GM12874 (cell line): ENCODE measurements around the gene MYH15.

Experiments used
- CTCF ChIP-seq: IDR thresholded peaks from 2 replicates; pipeline ENCODE4 v1.5.1; 2011; ENCODE audit warnings: low read depth, mild to moderate bottlenecking, control low read depth, low read length, moderate library complexity; ENCODE audit not compliant: insufficient read depth

Gene MYH15

GRCh38 chr3:108459225-108459624 is 51.2 kb downstream of the MYH15 start:
- TF ChIP-seq CTCF = no peak

GRCh38 chr3:108455212-108455705 is 55.1 kb downstream of the MYH15 start:
- TF ChIP-seq CTCF = no peak

- no peak for TF ChIP-seq CTCF
Measured at GRCh38 chr3:108453565-108453964, 56.8 kb downstream of the MYH15 start.

GRCh38 chr3:108450444-108450843 is 60.0 kb downstream of the MYH15 start:
- no peak for TF ChIP-seq CTCF

GRCh38 chr3:108448593-108448992 is 61.8 kb downstream of the MYH15 start:
- TF ChIP-seq CTCF = no peak

GRCh38 chr3:108447096-108447847 is 63.1 kb downstream of the MYH15 start:
- TF ChIP-seq CTCF = no peak

- no peak for TF ChIP-seq CTCF
Measured at GRCh38 chr3:108442281-108442680, 68.1 kb downstream of the MYH15 start.
